Globus pallidus (tissue), 1 donor: Measurements from ENCODE around the gene REEP1.
"Not testable (repeated sequence)": the region's sequence is repeated elsewhere in the genome, so short reads cannot be mapped to it uniquely, and the experiment has no call there.

Source experiments
- DNase-seq: peaks from one replicate; pipeline ENCODE4 v3.0.0-alpha.2; 2015; ENCODE audit warnings: low spot score

Gene REEP1

DNA sequence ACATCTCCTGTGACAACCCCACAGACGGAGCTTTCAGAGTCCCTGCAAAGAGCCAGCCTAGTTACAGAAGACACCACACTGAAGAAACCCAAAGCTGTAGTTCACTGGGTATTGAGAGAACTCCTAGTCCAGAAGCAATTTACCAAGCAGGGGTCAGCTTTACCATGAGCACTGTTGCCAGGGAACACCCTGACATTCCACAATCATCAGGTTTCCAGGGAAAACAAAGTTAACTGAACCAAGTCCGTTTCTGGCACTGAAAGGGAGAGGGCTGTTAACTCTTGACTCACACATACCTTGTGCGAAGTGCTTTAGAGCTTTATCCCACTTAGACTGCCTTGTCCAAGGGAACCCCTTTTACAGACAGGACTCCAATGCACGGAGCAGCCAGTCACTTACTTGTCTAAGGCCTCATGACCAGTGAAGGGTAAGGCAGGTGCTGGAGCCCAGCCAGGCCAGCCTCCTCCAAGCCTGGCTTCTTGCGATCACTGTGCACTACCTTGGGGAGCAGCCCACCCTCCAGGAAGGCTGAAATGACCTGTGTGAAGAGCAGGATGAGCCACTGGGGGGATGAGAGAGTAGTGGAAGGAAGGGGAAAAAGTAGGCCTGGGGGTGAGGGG lies 53.9 kb downstream of the REEP1 start:
- DNase-seq, result no peak

DNA sequence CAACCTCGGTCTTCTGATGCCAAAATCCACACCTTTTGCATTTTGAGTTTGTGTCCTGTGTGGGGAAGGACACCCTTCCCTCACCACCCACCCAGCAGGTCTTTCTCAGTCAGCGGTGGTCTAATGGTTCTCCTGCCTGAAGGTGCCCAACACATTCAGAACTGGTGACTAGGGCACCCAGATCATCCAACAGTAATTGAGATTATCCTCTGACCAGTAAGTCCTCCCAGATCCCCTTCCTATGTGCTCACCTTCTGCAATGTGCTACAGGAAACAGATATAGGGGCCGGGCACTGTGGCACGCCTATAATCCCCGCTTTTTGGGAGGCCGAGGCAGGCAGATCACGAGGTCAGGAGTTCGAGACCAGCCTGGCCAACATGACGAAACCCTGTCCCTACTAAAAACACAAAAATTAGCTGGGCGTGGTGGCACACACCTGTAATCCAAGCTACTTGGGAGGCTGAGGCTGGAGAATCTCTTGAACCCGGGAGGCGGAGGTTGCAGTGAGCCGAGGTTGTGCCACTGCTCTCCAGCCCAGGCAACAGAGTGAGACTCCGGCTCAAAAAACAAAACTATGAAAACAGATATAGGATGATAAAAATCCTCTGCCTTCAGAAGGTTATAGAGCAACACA lies 56.2 kb downstream of the REEP1 start:
- no peak for DNase-seq

DNA sequence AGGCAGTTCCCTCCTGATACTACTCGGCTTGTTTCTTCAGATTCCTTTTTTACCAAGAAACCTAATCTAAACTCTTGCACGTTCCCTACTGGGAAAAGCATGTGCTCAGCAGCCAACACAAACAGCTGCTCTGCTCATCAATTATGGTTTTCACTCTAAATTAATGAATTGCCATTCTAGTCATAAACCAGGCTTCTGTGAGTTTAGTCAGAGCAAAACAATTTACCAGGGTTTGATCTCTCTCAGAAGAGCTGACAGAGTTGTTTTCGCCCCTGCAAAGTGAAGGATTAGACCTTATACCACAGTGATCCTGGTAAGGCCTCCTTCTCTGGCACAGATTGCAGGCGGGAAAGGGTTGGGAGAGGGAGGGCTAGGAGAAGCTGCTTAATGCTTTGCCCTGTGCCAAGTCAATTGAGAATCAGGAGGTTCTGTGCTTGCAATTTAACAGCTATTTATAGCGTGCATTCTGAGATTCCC lies 57.2 kb downstream of the REEP1 start:
- no peak for DNase-seq

DNA sequence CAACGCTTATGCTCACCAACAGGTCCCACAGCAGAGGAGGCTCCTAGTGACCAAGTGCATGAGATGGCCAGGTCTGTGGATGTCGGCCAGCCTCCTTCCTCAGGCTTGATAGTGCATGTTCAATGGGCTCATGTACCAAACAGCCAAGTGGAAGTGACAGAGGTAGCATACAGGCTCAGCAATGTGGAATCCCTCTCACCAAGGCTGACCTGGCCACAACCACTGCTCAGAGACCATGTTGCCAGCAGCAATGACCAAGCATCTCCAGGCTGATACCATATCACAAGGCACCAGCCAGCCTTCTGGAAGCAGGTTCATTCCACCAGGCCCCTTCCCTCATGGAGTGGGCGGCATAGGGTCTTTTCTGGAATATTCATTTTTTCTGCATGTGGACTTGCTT lies 61.5 kb downstream of the REEP1 start:
- no peak for DNase-seq

DNA sequence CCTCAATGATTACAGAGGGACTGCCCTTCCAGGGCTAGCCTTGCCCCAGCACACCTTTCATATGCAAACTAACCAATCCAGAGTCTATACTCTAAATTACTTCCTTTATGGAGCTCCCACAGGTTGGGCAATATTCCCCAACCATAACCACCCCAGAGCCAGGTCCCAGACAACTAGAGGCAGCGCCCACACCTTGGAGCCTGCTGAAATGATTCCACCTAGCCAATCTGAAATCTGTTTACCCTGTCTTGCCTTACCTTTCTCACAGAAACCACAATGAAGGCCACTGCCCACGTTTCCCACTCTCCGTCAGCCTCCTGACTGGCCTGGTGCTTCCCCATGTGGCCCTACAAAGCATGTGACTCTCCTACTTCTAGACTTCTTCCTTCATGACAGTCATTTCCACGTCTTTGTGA lies 62.0 kb downstream of the REEP1 start:
- DNase-seq, result no peak

DNA sequence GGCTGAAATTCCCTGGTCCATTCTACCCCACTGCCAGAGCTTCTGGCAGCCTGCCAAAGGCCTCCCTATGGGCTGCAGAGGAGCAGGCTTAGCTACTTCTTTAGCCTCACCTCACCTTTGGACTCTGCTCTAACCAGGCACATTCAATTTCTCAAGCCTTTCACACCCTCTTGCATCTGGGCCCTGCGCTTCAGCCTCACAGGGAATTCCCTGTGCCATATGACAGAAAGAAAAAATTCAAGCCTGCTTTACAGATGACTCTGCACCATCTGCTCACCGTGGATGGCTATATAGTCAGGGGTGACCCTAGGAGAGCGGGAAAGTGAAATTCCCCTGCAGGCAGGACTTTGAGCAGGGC lies 62.5 kb downstream of the REEP1 start:
- no peak for DNase-seq

DNA sequence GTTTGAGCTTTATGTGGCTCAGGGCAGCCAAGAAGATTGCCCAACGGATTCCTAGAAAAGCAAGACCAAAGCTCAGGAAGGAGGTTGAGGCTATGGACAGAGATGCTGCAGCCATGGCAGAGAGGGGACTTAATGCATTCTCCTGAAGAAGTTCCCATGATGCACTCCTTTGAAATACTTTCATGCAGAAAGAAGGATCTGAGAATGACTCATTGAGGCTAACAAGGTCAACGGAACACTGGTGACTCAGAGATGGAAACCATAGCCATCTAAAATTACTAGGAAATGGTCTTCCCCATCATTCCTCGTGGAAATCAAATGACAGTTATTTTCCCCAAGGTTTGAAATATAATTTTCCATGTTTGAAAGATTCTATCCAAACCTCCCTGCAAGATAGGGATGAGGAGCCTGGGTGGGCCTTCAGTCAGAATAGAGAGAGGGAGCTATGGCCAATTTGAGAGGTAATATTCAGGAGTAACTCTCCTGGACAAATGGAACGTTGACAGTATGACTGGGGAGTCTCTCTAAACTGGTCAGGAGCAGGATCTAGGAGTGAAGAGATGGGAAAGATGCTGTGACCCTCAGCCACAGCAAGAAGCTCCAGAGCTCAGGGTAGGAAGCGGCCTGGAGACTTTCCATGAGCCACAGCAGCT lies 63.0 kb downstream of the REEP1 start:
- no peak for DNase-seq

DNA sequence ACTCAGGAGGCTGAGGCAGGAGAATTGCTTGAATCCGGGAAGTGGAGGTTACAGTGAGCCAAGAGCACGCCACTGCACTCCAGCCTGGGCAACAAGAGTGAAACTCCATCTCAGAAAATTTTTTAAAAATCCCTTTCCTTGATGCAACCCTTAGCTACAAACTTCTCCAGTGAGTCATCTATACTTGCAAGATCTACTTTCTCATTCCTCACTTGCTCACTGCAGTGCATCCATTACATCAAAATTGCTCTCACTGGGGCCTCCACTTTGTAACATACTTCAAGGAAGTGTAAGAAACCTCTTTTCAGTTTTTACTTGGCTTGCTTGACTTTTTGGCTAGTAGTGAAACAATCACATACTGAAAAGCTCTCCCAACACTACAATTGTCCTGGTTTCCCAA lies 65.3 kb downstream of the REEP1 start:
- DNase-seq, result no peak

DNA sequence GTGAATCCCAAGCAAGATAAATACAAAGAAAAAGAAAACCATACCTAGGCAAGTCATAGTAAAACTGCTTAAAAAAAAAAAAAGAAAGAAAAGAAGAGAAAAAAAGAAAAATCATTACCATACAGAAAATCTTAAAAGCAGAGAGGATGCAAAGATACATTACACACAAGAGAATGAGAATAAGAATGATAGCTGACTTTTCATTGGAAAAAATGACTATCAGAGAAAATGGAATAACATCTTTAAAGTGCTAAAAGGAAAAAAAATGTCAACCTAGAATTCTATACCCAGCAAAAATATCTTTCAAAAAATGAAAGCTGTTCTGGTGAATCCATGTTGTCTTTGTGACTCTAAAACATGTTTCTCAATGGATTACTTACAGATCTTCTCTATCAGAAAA lies 66.2 kb downstream of the REEP1 start:
- no peak for DNase-seq

DNA sequence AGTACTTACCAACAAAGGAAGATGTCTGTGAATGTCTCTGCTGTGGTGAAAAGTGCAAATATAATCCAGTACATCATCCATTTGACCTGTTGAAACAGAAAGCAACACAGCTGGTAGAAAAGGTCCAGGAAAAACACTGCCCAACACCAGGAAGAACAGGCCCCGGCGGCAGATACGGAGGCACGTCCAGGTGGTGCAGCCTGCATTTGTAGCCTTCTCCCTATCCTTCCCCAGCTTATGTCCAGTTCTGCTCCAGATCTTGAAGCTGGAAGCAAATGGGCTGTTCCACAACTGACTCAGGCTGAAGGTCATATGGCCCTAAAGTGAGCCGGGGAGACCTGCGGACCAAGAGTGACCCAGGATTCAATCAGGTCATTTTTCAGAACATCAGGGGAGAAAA lies 73.5 kb downstream of the REEP1 start:
- no peak for DNase-seq

DNA sequence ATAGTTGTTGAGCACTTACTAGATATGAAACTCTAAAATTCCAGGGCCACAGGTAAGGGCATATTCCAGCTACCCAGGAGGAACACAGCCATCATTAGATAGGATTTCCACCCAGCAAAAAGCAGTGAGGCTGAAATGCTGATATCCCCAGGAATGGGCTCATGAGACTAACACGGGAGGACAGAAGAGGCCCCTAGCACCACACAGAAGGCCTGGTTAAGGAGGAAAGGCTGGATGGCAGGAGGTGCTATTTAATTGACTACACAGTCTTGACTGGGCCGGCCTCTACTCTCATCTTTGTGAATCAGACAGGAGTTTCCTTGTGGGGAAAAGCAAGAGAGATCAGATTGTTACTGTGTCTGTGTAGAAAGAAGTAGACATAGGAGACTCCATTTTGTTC lies 76.4 kb downstream of the REEP1 start:
- no peak for DNase-seq

DNA sequence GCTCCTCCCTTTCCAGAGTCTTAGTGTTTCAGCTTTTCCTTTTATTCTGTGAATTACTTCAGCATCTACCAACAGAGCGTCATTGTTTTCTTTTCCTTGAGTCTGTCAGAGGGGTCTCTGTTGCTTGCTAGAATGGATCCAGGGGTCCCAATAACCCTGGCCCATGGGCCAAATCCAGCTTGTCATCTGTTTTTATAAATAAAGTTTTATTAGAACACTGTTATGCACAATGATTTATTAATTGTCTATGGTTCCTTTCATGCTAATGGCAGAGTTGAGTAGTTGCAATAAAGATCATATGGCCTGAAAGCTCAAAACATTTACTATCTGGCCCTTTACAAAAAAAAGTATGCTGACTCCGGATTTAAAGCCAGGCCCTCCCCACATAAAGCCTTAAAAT lies 79.3 kb downstream of the REEP1 start:
- no peak for DNase-seq

DNA sequence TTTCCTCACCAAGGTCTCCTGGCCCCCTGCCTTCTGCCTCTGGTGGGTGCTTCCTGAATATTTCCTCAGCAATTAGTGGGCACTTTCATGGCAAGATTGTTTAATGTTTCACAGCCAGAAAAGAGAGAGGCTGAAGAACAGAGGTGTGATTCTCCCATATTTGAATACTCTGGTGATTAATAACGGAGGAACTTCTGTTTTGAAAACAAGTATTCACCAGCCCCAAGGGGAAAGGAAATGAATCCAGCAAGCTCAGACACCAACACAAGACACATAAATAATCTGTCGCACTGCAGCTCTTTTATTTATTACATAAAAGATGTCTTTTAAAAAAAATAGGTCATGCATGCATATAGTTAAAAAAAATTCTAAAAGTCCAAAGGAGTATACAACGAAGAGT lies 80.4 kb downstream of the REEP1 start:
- DNase-seq, result no peak

DNA sequence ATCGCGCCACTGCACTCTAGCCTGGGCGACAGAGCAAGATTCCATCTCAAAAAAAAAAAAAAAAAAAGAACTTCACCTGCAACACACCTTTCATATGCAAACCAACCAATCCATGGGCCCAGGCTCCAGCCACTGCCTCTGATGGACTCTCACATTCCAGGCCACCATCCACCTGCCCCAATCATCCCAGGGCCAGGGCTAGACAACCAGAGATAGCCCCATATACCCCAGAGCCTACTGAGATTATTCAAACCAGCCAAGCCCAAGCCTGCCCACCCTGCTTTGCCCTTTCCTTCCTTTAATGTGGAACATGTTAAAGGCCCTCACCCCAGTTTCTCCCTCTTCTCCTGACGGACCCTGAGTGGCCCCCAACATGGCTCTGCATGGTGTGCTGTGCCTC lies 81.1 kb downstream of the REEP1 start:
- no peak for DNase-seq

DNA sequence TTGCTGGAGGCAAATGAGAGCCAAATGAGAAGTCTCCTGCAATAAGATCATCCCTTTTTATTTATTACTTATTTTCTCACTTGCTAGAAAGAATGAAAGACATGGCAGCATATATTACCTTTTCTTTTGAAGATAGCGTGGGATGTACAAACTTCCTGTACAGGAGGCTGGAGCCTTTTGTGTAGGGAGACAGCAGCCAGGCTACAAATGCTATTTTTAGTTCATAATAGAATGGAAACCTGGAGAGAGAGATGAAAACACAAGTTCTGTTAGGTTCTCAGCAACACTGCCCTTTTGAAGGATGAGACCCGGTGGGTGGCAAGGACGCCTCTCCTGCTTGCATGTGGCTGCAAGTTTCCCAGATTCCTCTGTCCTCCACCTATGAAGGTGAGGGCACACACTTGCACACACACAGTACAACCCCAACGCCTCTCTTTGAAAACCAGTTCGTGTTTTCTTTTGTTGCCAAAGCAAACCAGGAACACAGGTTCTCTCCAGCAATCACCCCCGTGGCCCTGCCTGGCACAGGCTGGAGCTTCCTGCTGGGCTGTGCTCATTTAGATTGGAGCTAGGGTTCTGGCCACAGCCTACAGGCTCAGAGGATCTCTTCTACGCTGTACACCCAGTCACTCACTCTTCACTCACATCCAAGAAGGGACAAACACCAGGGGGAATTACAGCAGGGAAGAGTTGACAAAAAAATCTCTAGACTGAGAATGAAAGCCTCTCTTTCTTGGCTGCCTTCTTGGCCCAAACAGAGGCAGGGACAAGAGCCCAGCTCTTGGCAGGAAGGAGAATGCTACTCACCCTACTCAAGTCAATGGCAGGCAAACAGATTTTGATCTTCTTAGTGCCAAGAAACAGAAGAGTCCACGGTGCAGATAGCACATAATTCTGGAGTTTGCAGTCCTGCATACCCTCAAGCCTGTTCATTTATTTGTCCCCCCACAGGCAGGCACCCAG lies 82.6 kb downstream of the REEP1 start:
- peak; percentile 36 for DNase-seq

DNA sequence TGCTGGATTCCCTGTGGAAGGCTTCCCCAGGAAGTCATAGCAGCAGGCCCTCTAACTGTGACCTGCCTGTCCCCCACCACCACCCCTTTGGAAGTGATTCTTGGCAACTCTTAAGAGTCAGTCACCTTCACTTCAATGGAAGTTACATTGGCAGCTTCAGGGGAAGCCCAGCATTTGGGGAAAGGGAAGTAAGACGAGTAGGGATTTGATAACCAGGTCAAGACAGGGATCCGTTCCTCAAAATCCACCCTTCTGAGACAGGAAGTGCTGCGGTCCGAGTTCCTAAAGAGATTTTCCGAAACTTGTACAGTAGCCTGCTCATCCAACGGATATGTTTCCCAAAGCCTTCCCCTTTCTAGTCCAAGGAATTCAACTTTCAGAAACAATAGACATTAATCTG lies 84.0 kb downstream of the REEP1 start:
- no peak for DNase-seq

DNA sequence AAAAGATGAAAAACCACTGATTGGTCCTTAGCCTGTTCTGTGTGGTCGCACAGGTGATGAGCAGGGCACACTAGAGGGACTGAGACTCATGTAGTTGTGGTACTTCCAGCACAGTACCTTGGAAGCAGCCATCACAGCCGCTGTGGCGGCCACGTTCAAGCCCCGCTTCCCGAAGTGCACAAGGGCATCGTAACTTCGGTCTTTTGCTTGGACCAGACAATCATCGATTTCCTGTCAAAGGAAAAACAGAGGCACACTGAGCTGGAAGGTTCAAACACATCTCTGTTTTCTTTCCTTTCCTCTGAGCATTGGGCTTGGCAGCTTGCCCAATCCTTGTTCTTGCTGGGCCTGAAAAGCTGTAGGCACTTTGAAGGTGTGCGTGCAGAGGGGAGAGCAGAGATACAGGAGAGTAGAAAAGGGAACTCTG lies 85.6 kb downstream of the REEP1 start:
- DNase-seq, result no peak

DNA sequence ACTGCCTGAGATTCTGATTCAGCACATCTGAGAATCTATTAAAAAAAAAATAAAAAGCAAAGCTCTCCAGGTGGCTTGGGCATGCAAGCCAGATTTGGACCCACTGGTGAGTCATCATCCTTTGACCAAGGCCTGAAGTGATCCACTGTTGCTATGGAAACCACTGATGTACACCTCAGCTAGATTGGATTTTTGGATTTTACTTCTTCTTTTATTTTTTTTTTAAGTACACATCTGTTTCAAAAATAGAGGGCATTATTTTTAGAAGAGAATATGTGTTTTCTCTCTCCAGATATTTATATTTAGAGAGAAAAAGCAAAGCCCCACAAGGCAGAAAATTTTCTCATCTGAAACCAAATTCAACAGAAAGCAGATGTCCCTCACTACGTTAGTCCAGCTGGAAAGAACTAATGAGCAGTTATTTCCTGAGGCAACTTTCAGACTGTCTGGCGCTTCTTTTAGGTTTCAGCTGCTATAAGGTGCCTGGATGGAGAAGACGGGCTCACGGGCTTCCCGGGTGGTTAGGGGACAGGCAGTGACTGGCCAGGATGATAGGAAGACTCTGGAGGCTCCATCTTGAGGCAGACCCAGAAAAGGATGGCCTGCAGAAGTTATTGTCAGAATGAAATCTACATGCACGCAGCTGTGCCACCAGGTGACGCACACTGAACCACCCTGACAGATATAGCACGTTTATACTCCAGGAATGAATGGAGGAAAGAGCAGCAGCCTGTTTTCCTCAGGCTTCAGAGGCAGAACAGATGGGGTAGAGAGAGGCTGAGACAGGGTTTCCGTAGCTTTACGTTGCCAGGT lies 87.6 kb downstream of the REEP1 start:
- DNase-seq, result no peak

DNA sequence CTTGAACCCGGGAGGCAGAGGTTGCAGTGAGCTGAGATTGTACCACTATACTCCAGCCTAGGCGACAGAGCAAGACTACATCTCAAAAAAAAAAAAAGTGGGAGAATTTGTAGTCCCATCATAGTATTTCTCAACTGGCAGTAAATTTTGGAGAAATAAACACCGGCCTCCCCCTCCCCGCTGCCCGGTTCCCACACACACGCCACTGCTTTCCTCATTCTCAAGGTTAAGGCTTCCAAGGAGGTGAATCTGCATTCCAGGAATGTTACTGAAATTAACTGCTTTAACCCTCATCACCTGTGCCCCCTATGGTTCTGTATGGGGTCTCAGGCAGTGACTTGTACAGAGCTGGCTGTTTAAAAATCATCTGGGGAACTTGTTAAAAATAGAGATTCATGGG lies 88.2 kb downstream of the REEP1 start:
- DNase-seq, result no peak

DNA sequence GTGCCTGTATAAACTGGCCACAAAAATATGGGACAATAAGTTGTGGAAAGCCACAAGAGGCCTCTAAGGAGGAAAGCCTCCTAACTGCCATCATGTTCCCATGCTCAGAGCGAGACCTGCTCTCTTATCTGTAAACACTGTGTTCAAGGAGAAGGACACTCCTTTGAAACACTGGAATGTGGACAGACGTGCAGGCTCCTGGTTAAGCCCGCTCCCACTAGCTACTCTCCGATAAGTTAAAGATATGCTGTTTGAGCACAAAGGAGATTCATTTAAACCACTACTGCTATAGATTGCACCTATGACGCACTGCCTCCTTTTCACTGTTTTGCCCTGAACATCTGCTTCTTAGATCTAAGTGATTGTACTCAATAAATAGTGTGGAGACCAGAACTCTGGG lies 92.2 kb downstream of the REEP1 start:
- DNase-seq, result not testable (repeated sequence)

DNA sequence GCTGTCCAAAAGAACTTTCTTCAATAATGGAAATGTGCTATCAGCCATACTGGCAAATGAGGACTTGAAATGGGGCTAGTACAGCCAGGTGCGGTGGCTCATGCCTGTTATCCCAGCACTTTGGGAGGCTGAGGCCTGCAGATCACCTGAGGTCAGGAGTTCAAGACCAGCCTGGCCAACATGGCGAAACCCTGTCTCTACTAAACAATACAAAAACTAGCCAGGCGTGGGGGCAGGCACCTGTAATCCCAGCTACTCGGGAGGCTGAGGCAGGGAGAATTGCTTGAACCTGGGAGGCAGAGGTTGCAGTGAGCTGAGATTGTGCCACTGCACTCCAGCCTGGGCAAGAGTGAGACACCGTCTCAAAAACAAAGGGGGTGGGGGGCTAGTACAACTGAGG lies 92.6 kb downstream of the REEP1 start:
- DNase-seq, result not testable (repeated sequence)
